Tibial nerve (tissue), 3 donors: Measurements from ENCODE around the gene BIRC3.

Source experiments
- POLR2A ChIP-seq, 2 donors: fragments of 450-650 bp; IDR thresholded peaks; one replicate each; pipeline ENCODE4 v1.6.1; 2017; ENCODE audit warnings: antibody characterized with exemption in 2 of 2, mild to moderate bottlenecking in 2 of 2, moderate library complexity in 2 of 2
- TF ChIP-seq, protein P1 (sequence below), 5 experiments: fragments of 200-600 bp in 3 of 5; fragments of 450-650 bp in 2 of 5; sonication (generic) in 3 of 5; IDR thresholded peaks; one replicate each; pipeline ENCODE4 v1.5.1; 2016 to 2019; ENCODE audit warnings: antibody characterized with exemption in 5 of 5, mild to moderate bottlenecking in 3 of 5, moderate library complexity in 2 of 5

GRCh38 chr11:102307727-102308038, 9.6 kb upstream of the BIRC3 start:
- TF ChIP-seq, protein P1, sequence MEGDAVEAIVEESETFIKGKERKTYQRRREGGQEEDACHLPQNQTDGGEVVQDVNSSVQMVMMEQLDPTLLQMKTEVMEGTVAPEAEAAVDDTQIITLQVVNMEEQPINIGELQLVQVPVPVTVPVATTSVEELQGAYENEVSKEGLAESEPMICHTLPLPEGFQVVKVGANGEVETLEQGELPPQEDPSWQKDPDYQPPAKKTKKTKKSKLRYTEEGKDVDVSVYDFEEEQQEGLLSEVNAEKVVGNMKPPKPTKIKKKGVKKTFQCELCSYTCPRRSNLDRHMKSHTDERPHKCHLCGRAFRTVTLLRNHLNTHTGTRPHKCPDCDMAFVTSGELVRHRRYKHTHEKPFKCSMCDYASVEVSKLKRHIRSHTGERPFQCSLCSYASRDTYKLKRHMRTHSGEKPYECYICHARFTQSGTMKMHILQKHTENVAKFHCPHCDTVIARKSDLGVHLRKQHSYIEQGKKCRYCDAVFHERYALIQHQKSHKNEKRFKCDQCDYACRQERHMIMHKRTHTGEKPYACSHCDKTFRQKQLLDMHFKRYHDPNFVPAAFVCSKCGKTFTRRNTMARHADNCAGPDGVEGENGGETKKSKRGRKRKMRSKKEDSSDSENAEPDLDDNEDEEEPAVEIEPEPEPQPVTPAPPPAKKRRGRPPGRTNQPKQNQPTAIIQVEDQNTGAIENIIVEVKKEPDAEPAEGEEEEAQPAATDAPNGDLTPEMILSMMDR (IDR thresholded peaks at IDR 0.05), result no peak
- TF ChIP-seq POLR2A (IDR thresholded peaks at IDR 0.05), result no peak
